ENCODE measurements around the gene TIGAR.

GRCh38 chr12:4275870-4276301 lies 45.1 kb upstream of the TIGAR start:
- TF ChIP-seq CTCF (IDR thresholded peaks at IDR 0.05) (no peak), EZH2 (IDR thresholded peaks at IDR 0.05; ENCODE audit: borderline replicate concordance, insufficient read depth, low read depth, low read length, poor library complexity, severe bottlenecking) (no peak)
